GM18870 (cell line): Measurements from ENCODE around the gene SFXN5.

ENCODE experiments used
- ATAC-seq: cut with Tn5 transposase; IDR thresholded peaks from one replicate; pipeline ENCODE4 v1.9.1; 2021; ENCODE audit warnings: moderate library complexity; ENCODE audit not compliant: unreplicated experiment

The SFXN5 gene

GRCh38 chr2:72945450-72946019, 126.0 kb downstream of the SFXN5 start:
- no peak for ATAC-seq

- ATAC-seq, result no peak
These were observed 126.6 kb downstream of the SFXN5 start for GRCh38 chr2:72944804-72945449.

GRCh38 chr2:72943540-72944395, 127.7 kb downstream of the SFXN5 start:
- no peak for ATAC-seq

GRCh38 chr2:72942881-72943418, 128.6 kb downstream of the SFXN5 start:
- ATAC-seq, result no peak

GRCh38 chr2:72942293-72942692, 129.2 kb downstream of the SFXN5 start:
- no peak for ATAC-seq

GRCh38 chr2:72940786-72941185, 130.7 kb downstream of the SFXN5 start:
- ATAC-seq, result no peak

GRCh38 chr2:72940361-72940760, 131.2 kb downstream of the SFXN5 start:
- ATAC-seq, result no peak

GRCh38 chr2:72938455-72938854, 133.1 kb downstream of the SFXN5 start:
- ATAC-seq, result no peak

GRCh38 chr2:72937356-72937669, 134.2 kb downstream of the SFXN5 start:
- ATAC-seq, result no peak

GRCh38 chr2:72936660-72937355, 134.7 kb downstream of the SFXN5 start:
- ATAC-seq, result no peak

- ATAC-seq, result no peak
These were observed 135.9 kb downstream of the SFXN5 start for GRCh38 chr2:72935611-72935957.

- ATAC-seq, result no peak
These were observed 136.6 kb downstream of the SFXN5 start for GRCh38 chr2:72934683-72935610.

GRCh38 chr2:72933646-72934151, 137.8 kb downstream of the SFXN5 start:
- ATAC-seq, result no peak

- ATAC-seq, result no peak
These were observed 138.3 kb downstream of the SFXN5 start for GRCh38 chr2:72933207-72933606.

- no peak for ATAC-seq
These were observed 138.7 kb downstream of the SFXN5 start for GRCh38 chr2:72932805-72933204.

GRCh38 chr2:72932045-72932740, 139.3 kb downstream of the SFXN5 start:
- no peak for ATAC-seq

GRCh38 chr2:72931280-72931910, 140.1 kb downstream of the SFXN5 start:
- ATAC-seq, result no peak

GRCh38 chr2:72929010-72929409, 142.5 kb downstream of the SFXN5 start:
- no peak for ATAC-seq
